ENCODE data around the gene ADGRV1.
"Not testable (repeated sequence)": the region's sequence is repeated elsewhere in the genome, so short reads cannot be mapped to it uniquely, and the experiment has no call there.

Gene ADGRV1

DNA sequence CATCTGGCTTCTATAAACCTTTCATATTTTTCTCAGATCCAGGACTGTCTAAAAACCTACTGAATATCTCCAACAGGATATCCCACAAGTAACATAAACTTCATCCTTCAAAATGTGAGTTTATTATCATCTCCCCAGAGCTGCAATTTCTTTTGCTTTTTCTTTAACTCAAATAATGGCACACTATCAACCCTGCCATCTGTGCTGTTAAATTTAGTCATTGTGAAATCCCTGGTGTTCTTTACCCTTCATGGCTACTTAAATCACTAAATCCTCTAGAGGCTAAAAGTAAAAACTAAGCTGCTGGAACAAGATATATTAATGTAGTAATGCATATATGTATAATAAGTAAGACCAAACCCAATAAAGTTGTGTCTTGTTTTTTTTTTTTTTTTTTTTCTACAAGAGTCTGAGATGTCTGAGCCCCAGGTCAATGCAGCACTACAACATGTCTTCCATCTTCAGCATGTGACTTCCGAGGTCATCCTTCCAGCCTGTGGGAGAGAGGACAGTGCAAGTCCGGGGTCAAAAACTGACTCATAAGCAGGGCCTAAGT is 362.9 kb downstream of the ADGRV1 start:
- Histone ChIP-seq H3K27me3 (ENCODE audit: low read length) (no peaks in the 10 kb centered on the region), H3K9me2 (replicated peaks; ENCODE audit: insufficient read depth, low read length) (no peaks in the 10 kb centered on the region), H3K4me2 (ENCODE audit: low read depth, low read length, poor library complexity, severe bottlenecking) (no peak overlapping the region), H3F3A (ENCODE audit: insufficient read depth) (no peaks in the 10 kb centered on the region), H4K20me1 (ENCODE audit: low read depth, low read length) (no peaks in the 10 kb centered on the region), H3K79me2 (ENCODE audit: insufficient read depth, low read length) (no peaks in the 10 kb centered on the region), H3K36me3 (ENCODE audit: low read length) (no peaks in the 10 kb centered on the region), H3K27ac (ENCODE audit: low read depth, low read length) (no peak overlapping the region), H3K4me3 (ENCODE audit: insufficient read depth, low read length, poor library complexity, severe bottlenecking) (no peak overlapping the region), H3K9ac (ENCODE audit: low read length) (no peak overlapping the region), H3K9me3 (ENCODE audit: insufficient read depth, low read length) (no peaks in the 10 kb centered on the region), H2AFZ (ENCODE audit: low read depth, low read length, severe bottlenecking) (no peak overlapping the region)
- TF ChIP-seq EZH2phosphoT487 (conservative IDR thresholded peaks at IDR 0.05; ENCODE audit: low read length) (no peak), CTCF (IDR thresholded peaks at IDR 0.05; ENCODE audit: insufficient read depth, low read length, poor library complexity, severe bottlenecking) (no peak)

DNA sequence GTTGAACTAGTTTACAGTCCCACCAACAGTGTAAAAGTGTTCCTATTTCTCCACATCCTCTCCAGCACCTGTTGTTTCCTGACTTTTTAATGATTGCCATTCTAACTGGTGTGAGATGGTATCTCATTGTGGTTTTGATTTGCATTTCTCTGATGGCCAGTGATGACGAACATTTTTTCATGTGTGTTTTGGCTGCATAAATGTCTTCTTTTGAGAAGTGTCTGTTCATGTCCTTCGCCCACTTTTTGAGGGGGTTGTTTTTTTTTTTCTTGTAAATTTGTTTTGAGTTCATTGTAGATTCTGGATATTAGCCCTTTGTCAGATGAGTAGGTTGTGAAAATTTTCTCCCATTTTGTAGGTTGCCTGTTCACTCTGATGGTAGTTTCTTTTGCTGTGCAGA is 365.6 kb downstream of the ADGRV1 start:
- not testable (repeated sequence) for H3K4me3 ChIP-seq (ENCODE audit: insufficient read depth, low read length, poor library complexity, severe bottlenecking); H3K79me2 ChIP-seq (ENCODE audit: insufficient read depth, low read length); H3K9me2 ChIP-seq (replicated peaks; ENCODE audit: insufficient read depth, low read length); H3K27ac ChIP-seq (ENCODE audit: low read depth, low read length); H3K9ac ChIP-seq (ENCODE audit: low read length); H3K4me2 ChIP-seq (ENCODE audit: low read depth, low read length, poor library complexity, severe bottlenecking); H3F3A ChIP-seq (ENCODE audit: insufficient read depth); H3K9me3 ChIP-seq (ENCODE audit: insufficient read depth, low read length); H4K20me1 ChIP-seq (ENCODE audit: low read depth, low read length); H2AFZ ChIP-seq (ENCODE audit: low read depth, low read length, severe bottlenecking); H3K36me3 ChIP-seq (ENCODE audit: low read length); H3K27me3 ChIP-seq (ENCODE audit: low read length)

- H3K27me3 ChIP-seq (ENCODE audit: low read length); H3K36me3 ChIP-seq (ENCODE audit: low read length); H2AFZ ChIP-seq (ENCODE audit: low read depth, low read length, severe bottlenecking); H3F3A ChIP-seq (ENCODE audit: insufficient read depth); H3K27ac ChIP-seq (ENCODE audit: low read depth, low read length); H3K9ac ChIP-seq (ENCODE audit: low read length); H3K4me2 ChIP-seq (ENCODE audit: low read depth, low read length, poor library complexity, severe bottlenecking); H3K4me3 ChIP-seq (ENCODE audit: insufficient read depth, low read length, poor library complexity, severe bottlenecking); H3K79me2 ChIP-seq (ENCODE audit: insufficient read depth, low read length); H3K9me2 ChIP-seq (replicated peaks; ENCODE audit: insufficient read depth, low read length); H3K9me3 ChIP-seq (ENCODE audit: insufficient read depth, low read length); H4K20me1 ChIP-seq (ENCODE audit: low read depth, low read length): not testable (repeated sequence)
These were observed 370.6 kb downstream of the ADGRV1 start for GRCh38 chr5:90929013-90929839.

- Histone ChIP-seq H3K4me3 (ENCODE audit: insufficient read depth, low read length, poor library complexity, severe bottlenecking) (no peak overlapping the region), H4K20me1 (ENCODE audit: low read depth, low read length) (no peaks in the 10 kb centered on the region), H3K36me3 (ENCODE audit: low read length) (no peaks in the 10 kb centered on the region), H3K27ac (ENCODE audit: low read depth, low read length) (no peak overlapping the region), H3K4me2 (ENCODE audit: low read depth, low read length, poor library complexity, severe bottlenecking) (no peak overlapping the region), H3K79me2 (ENCODE audit: insufficient read depth, low read length) (no peaks in the 10 kb centered on the region), H3K9me2 (replicated peaks; ENCODE audit: insufficient read depth, low read length) (no peaks in the 10 kb centered on the region), H3K27me3 (ENCODE audit: low read length) (no peaks in the 10 kb centered on the region), H2AFZ (ENCODE audit: low read depth, low read length, severe bottlenecking) (no peak overlapping the region), H3K9ac (ENCODE audit: low read length) (no peak overlapping the region), H3F3A (ENCODE audit: insufficient read depth) (no peaks in the 10 kb centered on the region), H3K9me3 (ENCODE audit: insufficient read depth, low read length) (no peaks in the 10 kb centered on the region)
- TF ChIP-seq CTCF (IDR thresholded peaks at IDR 0.05; ENCODE audit: insufficient read depth, low read length, poor library complexity, severe bottlenecking): no peak
- TF ChIP-seq EZH2phosphoT487 (conservative IDR thresholded peaks at IDR 0.05; ENCODE audit: low read length): no peak
These were observed 371.5 kb downstream of the ADGRV1 start for GRCh38 chr5:90930062-90930461.

All from SU-DHL-6 (cell line).